Mucosa of descending colon (tissue), 3 donors: ENCODE data around the gene KRTAP11-1. TPM values are rescaled to one million over a fixed set of nuclear protein-coding genes. Genes with fewer than 3 reads are reported as not detected.

Experiments
- ATAC-seq: fragments of 200-7000 bp; cut with Tn5 transposase; one replicate; pipeline ENCODE4 v1.9.1; 2020; ENCODE audit warnings: mild to moderate bottlenecking, moderate library complexity
- DNase-seq, 3 donors: peaks; one replicate each; pipeline ENCODE4 v3.0.0-alpha.2; 2020
- H3K36me3 ChIP-seq: fragments of 200-600 bp; one replicate; pipeline ENCODE4 v1.8.0; 2021; ENCODE audit warnings: low read depth, mild to moderate bottlenecking
- H3K4me1 ChIP-seq: fragments of 200-600 bp; one replicate; pipeline ENCODE4 v1.8.0; 2021; ENCODE audit warnings: low read depth, mild to moderate bottlenecking
- H3K4me3 ChIP-seq: fragments of 200-600 bp; one replicate; pipeline ENCODE4 v1.8.0; 2021; ENCODE audit warnings: mild to moderate bottlenecking
- H3K9me3 ChIP-seq: fragments of 200-600 bp; one replicate; pipeline ENCODE4 v1.8.0; 2021; ENCODE audit warnings: mild to moderate bottlenecking
- CTCF ChIP-seq: fragments of 200-600 bp; IDR thresholded peaks from one replicate; pipeline ENCODE4 v1.8.0; 2022; ENCODE audit warnings: antibody characterized with exemption, mild to moderate bottlenecking
- intact Hi-C, 2 donors: fragments of 100-400 bp; cut with DNase I in 1 of 2; cut with micrococcal nuclease in 1 of 2; formaldehyde crosslinking; loops; one replicate each; pipeline versions ENCODE4 v1.11.0 to v1.11.1; 2022; cut with DNase I, micrococcal nuclease
- long read RNA-seq, 2 donors: library from polyadenylated mRNA; unstranded; transcript quantifications; one replicate each; pipeline ENCODE4 v2.0.0, GENCODE V29; 2019 to 2021
- total RNA-seq, 3 donors: library from RNA; stranded (reverse); fragmentation: NEBNext Ultra II Directional in 2 of 3; extraction: Animal tissue kit (Norgen Biotek cat#: 25700) in 2 of 3; gene quantifications; one replicate each; pipeline versions ENCODE4 v1.2.1 to v1.2.4, GENCODE V29; 2021 to 2023
- donor health status: DM: no; HTN: no; CAD: no; lungs with moderate emphysema.
- donor health status: DM: no; HTN: no; CAD: no.
- donor health status: DM: no; HTN: yes; CAD: no.

The KRTAP11-1 gene, protein sequence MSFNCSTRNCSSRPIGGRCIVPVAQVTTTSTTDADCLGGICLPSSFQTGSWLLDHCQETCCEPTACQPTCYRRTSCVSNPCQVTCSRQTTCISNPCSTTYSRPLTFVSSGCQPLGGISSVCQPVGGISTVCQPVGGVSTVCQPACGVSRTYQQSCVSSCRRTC
- total RNA-seq: not detected
- long read RNA-seq, donor 1: 0 reads
- long read RNA-seq, donor 2: 0 reads

GRCh38 chr21:30881480-30881879 lies at the start of gene KRTAP11-1:
TSS of gene KRTAP11-1 (minus strand) at chr21:30881580. CDS start at chr21:30881524, 56 bp downstream.
- DNase-seq (no peak), ATAC-seq (no peak)
- H3K36me3 ChIP-seq: no peaks in the 10 kb centered on the region
- no peak for TF ChIP-seq CTCF
- H3K4me1 ChIP-seq: no peaks in the 10 kb centered on the region
- no peak within 1 kb of the TSS for H3K4me3 ChIP-seq
- H3K9me3 ChIP-seq: peaks cover 62% of the 10 kb centered on the region
- intact Hi-C loops: no loop called here

GRCh38 chr21:30924146-30924700 lies 42.8 kb upstream of the KRTAP11-1 start:
- Histone ChIP-seq H3K9me3 (peaks cover 66% of the 10 kb centered on the region), H3K4me3 (no peak overlapping the region), H3K36me3 (no peaks in the 10 kb centered on the region), H3K4me1 (no peaks in the 10 kb centered on the region)
- ATAC-seq: no peak
- intact Hi-C loops: no loop called here
- no peak for DNase-seq
- no peak for TF ChIP-seq CTCF

DNA sequence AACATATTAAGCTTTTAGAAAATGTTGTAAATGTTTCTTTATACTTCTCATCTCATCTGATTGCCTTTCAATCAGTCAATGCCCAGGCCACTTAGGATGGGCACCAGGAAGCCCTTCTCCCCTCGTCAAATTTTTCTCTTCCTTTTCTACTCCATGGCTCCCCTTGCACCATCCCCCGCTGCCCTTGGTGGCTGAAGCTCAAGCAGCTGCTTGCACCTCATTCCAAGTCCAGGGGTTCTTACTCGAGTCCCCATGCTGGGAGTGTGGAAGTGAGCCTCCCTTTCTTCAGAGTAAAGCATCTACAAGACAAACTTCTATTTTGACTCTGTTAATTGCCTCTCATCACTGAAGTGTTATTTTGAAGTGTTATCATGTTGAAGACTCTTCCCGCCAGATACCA lies 39.7 kb upstream of the KRTAP11-1 start:
- Histone ChIP-seq H3K36me3 (no peaks in the 10 kb centered on the region), H3K4me1 (no peaks in the 10 kb centered on the region), H3K9me3 (peaks cover 51% of the 10 kb centered on the region), H3K4me3 (no peak overlapping the region)
- no peak for DNase-seq
- ATAC-seq: no peak
- TF ChIP-seq CTCF: no peak
- intact Hi-C loops: no loop called here

- intact Hi-C loops: no loop called here
- Histone ChIP-seq H3K4me3 (no peak overlapping the region), H3K9me3 (peaks cover 41% of the 10 kb centered on the region), H3K36me3 (no peaks in the 10 kb centered on the region), H3K4me1 (no peaks in the 10 kb centered on the region)
- ATAC-seq (no peak), DNase-seq (no peak)
- no peak for TF ChIP-seq CTCF
These were observed 36.2 kb upstream of the KRTAP11-1 start for GRCh38 chr21:30917557-30917956.

GRCh38 chr21:30900881-30901280 lies 19.5 kb upstream of the KRTAP11-1 start:
- Histone ChIP-seq H3K9me3 (peaks cover 42% of the 10 kb centered on the region), H3K36me3 (no peaks in the 10 kb centered on the region), H3K4me1 (no peaks in the 10 kb centered on the region), H3K4me3 (no peak overlapping the region)
- DNase-seq (no peak), ATAC-seq (no peak)
- intact Hi-C loops: no loop called here
- TF ChIP-seq CTCF: no peak
